ENCODE data around the gene LARP6. TPM values are rescaled to one million over a fixed set of nuclear protein-coding genes. Genes with fewer than 3 reads are reported as not detected.

Gene LARP6
- total RNA-seq, 3 donors from 2014 or later (not counting 1 experiment from before 2014, with no cell fraction given), result not detected

- Histone ChIP-seq H3K4me3 (ENCODE audit: low read length) (no peak overlapping the region), H3K4me1 (ENCODE audit: control insufficient read depth, insufficient read depth, low read length) (no peaks in the 10 kb centered on the region), H3K9me3 (ENCODE audit: control insufficient read depth, insufficient read depth, low read length) (no peaks in the 10 kb centered on the region), H3K27ac (ENCODE audit: low read length) (no peak overlapping the region), H3K27me3 (ENCODE audit: control insufficient read depth, insufficient read depth, low read length) (no peaks in the 10 kb centered on the region), H3K36me3 (ENCODE audit: control insufficient read depth, insufficient read depth, low read length) (no peaks in the 10 kb centered on the region)
- Mint-ChIP-seq H3K36me3 (no peaks in the 10 kb centered on the region), H3K4me3 (no peak overlapping the region), H3K9me3 (no peaks in the 10 kb centered on the region), H3K27ac (no peak overlapping the region), H3K4me1 (no peaks in the 10 kb centered on the region), H3K27me3 (ENCODE audit: low read depth in 2 of 2) (peaks cover 3 to 13% of the 10 kb centered on the region in 2 donors)
- WGBS (ENCODE audit: insufficient coverage), result 82% methylated on average over 6 of the region's 6 CpGs
- intact Hi-C loops (cut with micrococcal nuclease), result no loop called here
- TF ChIP-seq, protein P1, sequence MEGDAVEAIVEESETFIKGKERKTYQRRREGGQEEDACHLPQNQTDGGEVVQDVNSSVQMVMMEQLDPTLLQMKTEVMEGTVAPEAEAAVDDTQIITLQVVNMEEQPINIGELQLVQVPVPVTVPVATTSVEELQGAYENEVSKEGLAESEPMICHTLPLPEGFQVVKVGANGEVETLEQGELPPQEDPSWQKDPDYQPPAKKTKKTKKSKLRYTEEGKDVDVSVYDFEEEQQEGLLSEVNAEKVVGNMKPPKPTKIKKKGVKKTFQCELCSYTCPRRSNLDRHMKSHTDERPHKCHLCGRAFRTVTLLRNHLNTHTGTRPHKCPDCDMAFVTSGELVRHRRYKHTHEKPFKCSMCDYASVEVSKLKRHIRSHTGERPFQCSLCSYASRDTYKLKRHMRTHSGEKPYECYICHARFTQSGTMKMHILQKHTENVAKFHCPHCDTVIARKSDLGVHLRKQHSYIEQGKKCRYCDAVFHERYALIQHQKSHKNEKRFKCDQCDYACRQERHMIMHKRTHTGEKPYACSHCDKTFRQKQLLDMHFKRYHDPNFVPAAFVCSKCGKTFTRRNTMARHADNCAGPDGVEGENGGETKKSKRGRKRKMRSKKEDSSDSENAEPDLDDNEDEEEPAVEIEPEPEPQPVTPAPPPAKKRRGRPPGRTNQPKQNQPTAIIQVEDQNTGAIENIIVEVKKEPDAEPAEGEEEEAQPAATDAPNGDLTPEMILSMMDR (IDR thresholded peaks at IDR 0.05), result no peak
- ATAC-seq (no peak), DNase-seq (no peak)
These were observed 60.3 kb downstream of the LARP6 start for GRCh38 chr15:70793694-70794093.

- H3K9me3 ChIP-seq (ENCODE audit: control insufficient read depth, insufficient read depth, low read length), result no peaks in the 10 kb centered on the region
- 55% methylated on average over 2 of the region's 2 CpGs for WGBS (ENCODE audit: insufficient coverage)
- no peaks in the 10 kb centered on the region for H3K27me3 ChIP-seq (ENCODE audit: control insufficient read depth, insufficient read depth, low read length)
- H3K4me3 ChIP-seq (ENCODE audit: low read length), result no peak overlapping the region
- DNase-seq (no peak), ATAC-seq (no peak)
- no peaks in the 10 kb centered on the region for H3K4me1 Mint-ChIP-seq
- H3K9me3 Mint-ChIP-seq, result no peaks in the 10 kb centered on the region
- intact Hi-C loops (cut with micrococcal nuclease), result no loop called here
- H3K36me3 ChIP-seq (ENCODE audit: control insufficient read depth, insufficient read depth, low read length), result no peaks in the 10 kb centered on the region
- no peaks in the 10 kb centered on the region for H3K4me1 ChIP-seq (ENCODE audit: control insufficient read depth, insufficient read depth, low read length)
- H3K36me3 Mint-ChIP-seq, result no peaks in the 10 kb centered on the region
- no peak overlapping the region for H3K4me3 Mint-ChIP-seq
- no peak overlapping the region for H3K27ac Mint-ChIP-seq
- H3K27me3 Mint-ChIP-seq (ENCODE audit: low read depth in 2 of 2), result peaks cover 6 to 13% of the 10 kb centered on the region in 2 donors
- TF ChIP-seq, protein P1 (IDR thresholded peaks at IDR 0.05), result no peak
- no peak overlapping the region for H3K27ac ChIP-seq (ENCODE audit: low read length)
These were observed 61.8 kb downstream of the LARP6 start for GRCh38 chr15:70792171-70792573.

DNA sequence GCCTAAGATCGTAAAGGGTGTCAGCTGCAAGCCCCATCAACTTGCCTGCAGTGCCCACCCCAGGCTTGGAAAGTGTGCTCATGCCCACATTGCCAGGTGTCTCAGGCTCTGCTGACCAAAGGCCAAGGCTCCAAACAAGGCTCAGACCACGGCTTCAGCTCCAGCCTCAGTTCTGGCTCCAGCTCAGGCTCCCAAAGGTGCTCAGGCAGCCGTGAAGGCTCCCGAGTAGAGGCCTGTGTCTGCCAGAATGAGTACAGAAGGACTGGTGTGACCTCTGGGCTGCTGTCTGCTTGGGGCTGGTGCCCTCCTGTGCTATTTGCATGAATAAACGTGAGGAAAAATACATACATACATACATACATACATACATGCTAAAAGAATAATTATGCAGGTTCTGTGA, 62.7 kb downstream of the LARP6 start:
- no peak overlapping the region for H3K27ac Mint-ChIP-seq
- no peak for ATAC-seq
- TF ChIP-seq, protein P1 (IDR thresholded peaks at IDR 0.05), result no peak
- H3K36me3 ChIP-seq (ENCODE audit: control insufficient read depth, insufficient read depth, low read length), result no peaks in the 10 kb centered on the region
- H3K4me3 Mint-ChIP-seq, result no peak overlapping the region
- no peaks in the 10 kb centered on the region for H3K36me3 Mint-ChIP-seq
- intact Hi-C loops (cut with micrococcal nuclease), result no loop called here
- no peak overlapping the region for H3K27ac ChIP-seq (ENCODE audit: low read length)
- H3K9me3 Mint-ChIP-seq, result no peaks in the 10 kb centered on the region
- no peaks in the 10 kb centered on the region for H3K4me1 ChIP-seq (ENCODE audit: control insufficient read depth, insufficient read depth, low read length)
- H3K27me3 ChIP-seq (ENCODE audit: control insufficient read depth, insufficient read depth, low read length), result no peaks in the 10 kb centered on the region
- no peaks in the 10 kb centered on the region for H3K4me1 Mint-ChIP-seq
- H3K27me3 Mint-ChIP-seq (ENCODE audit: low read depth in 2 of 2), result peaks cover 6 to 13% of the 10 kb centered on the region in 2 donors
- DNase-seq, result no peak
- WGBS (ENCODE audit: insufficient coverage), result 73% methylated on average over 5 of the region's 5 CpGs
- H3K9me3 ChIP-seq (ENCODE audit: control insufficient read depth, insufficient read depth, low read length), result no peaks in the 10 kb centered on the region
- no peak overlapping the region for H3K4me3 ChIP-seq (ENCODE audit: low read length)

- TF ChIP-seq, protein P1 (IDR thresholded peaks at IDR 0.05), result no peak
- no peak overlapping the region for H3K4me3 Mint-ChIP-seq
- DNase-seq, result no peak
- H3K36me3 Mint-ChIP-seq, result no peaks in the 10 kb centered on the region
- Histone ChIP-seq H3K9me3 (ENCODE audit: control insufficient read depth, insufficient read depth, low read length) (no peaks in the 10 kb centered on the region), H3K4me3 (ENCODE audit: low read length) (no peak overlapping the region), H3K36me3 (ENCODE audit: control insufficient read depth, insufficient read depth, low read length) (no peaks in the 10 kb centered on the region), H3K27me3 (ENCODE audit: control insufficient read depth, insufficient read depth, low read length) (no peaks in the 10 kb centered on the region), H3K4me1 (ENCODE audit: control insufficient read depth, insufficient read depth, low read length) (no peaks in the 10 kb centered on the region), H3K27ac (ENCODE audit: low read length) (no peak overlapping the region)
- intact Hi-C loops (cut with micrococcal nuclease), result no loop called here
- peaks cover 4 to 5% of the 10 kb centered on the region in 2 donors for H3K4me1 Mint-ChIP-seq
- H3K9me3 Mint-ChIP-seq, result no peaks in the 10 kb centered on the region
- peaks cover 6 to 13% of the 10 kb centered on the region in 2 donors for H3K27me3 Mint-ChIP-seq (ENCODE audit: low read depth in 2 of 2)
- no peak overlapping the region for H3K27ac Mint-ChIP-seq
- no peak for ATAC-seq
- 74% methylated on average over 3 of the region's 4 CpGs for WGBS (ENCODE audit: insufficient coverage)
These were observed 64.7 kb downstream of the LARP6 start for GRCh38 chr15:70789213-70789612.

Measured in natural killer cell (primary cell).